Memory B cell (primary cell): Measurements from ENCODE around the gene GFPT2.

Experiments used
- ATAC-seq: fragments of 150-1000 bp; cut with Tn5 transposase; 2 replicates; pipeline ENCODE4 v1.10.0; 2021; ENCODE audit warnings: low read depth, mild to moderate bottlenecking, moderate library complexity
- DNase-seq, 2 donors: peaks; one replicate each; pipeline ENCODE4 v3.0.0; 2022; ENCODE audit warnings: low spot score in 2 of 2
- H3K27ac Mint-ChIP-seq: one replicate; pipeline ENCODE4 v1.8.0; 2022; ENCODE audit warnings: mild to moderate bottlenecking, moderate library complexity, mixed read lengths
- H3K27me3 Mint-ChIP-seq: one replicate; pipeline ENCODE4 v1.8.0; 2022; ENCODE audit warnings: mixed read lengths
- H3K36me3 Mint-ChIP-seq: one replicate; pipeline ENCODE4 v1.8.0; 2022; ENCODE audit warnings: mild to moderate bottlenecking, mixed read lengths
- H3K4me1 Mint-ChIP-seq: one replicate; pipeline ENCODE4 v1.8.0; 2022; ENCODE audit warnings: mixed read lengths
- H3K4me3 Mint-ChIP-seq: one replicate; pipeline ENCODE4 v1.8.0; 2022; ENCODE audit warnings: mild to moderate bottlenecking, moderate library complexity, mixed read lengths
- H3K9me3 Mint-ChIP-seq: one replicate; pipeline ENCODE4 v1.8.0; 2022; ENCODE audit warnings: mixed read lengths

The GFPT2 gene

DNA sequence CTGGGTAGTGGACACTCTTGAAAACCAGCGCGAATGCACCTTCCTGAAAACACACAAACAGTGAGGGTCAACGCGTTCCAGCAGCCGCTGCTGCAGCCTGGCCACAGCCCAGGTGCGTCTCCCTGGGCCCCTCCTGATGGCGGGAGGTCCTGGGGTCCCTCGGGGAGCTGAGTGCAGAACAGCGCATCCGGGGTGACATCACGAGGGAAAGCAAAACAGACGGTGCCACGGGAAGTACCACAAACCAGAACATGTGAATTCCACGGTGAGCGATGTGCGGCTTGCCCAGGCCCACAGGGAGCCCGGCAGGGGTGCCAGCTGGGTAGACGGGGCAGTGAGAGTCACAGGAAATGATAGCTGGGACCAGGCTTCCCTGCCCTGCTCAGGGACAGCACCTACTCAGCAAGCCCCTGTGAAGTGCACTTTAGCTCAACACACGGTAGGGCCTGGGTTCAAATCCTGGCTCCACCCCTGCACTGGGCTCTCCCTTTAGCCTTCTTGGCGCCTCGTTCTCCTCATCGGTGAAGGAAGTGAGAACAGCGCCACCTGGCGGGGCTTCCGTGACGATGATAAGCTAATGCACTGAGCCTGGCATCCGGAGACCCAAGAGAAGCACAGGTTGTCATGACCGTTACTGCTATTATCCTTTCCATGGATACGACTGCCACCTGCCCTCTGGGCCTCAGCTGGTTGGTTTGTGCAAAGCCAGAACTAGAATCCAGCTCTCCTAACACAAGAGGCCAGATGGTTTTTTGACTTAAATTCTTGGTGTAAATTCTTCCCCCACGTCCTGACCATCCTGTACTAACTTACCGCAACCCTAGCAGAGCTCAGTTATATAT lies 24.6 kb downstream of the GFPT2 start:
- Mint-ChIP-seq H3K4me1 (peaks cover 7% of the 10 kb centered on the region), H3K27ac (no peak overlapping the region), H3K9me3 (no peaks in the 10 kb centered on the region), H3K36me3 (no peaks in the 10 kb centered on the region), H3K4me3 (no peak overlapping the region), H3K27me3 (peaks cover 11% of the 10 kb centered on the region)
- peak; percentile 98 for ATAC-seq
- peak; percentile 74 to 80 for DNase-seq

DNA sequence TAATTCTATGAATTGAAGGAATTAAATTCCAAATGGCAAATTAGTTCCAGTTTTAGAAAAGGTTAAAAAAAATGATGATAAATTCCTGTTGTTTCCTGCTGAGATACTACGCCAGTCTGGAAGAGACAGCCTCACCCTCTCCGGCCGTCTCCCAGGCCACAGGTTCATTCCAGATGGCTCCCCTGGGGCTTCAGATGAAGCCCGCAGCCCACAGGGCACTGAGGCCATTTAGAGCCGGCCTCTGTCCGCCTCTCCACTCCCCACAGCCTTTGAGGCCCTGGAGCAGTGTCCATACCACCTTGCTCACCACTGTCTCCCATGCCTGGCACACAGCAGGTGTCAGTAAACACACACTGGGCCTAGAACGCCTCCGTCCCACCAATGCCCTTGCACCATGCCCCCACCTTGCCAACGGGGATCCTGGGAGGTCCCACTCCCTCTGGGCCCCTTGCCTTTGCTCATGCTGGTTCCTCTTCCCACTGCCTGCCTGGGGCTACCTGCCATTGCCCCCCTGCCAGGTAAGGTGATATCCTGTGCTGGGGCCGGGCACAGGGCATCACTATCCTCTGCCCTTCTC lies 26.1 kb downstream of the GFPT2 start:
- Mint-ChIP-seq H3K9me3 (no peaks in the 10 kb centered on the region), H3K36me3 (no peaks in the 10 kb centered on the region), H3K4me3 (no peak overlapping the region), H3K4me1 (peaks cover 7% of the 10 kb centered on the region), H3K27me3 (peaks cover 6% of the 10 kb centered on the region), H3K27ac (no peak overlapping the region)
- DNase-seq (no peak), ATAC-seq (no peak)

DNA sequence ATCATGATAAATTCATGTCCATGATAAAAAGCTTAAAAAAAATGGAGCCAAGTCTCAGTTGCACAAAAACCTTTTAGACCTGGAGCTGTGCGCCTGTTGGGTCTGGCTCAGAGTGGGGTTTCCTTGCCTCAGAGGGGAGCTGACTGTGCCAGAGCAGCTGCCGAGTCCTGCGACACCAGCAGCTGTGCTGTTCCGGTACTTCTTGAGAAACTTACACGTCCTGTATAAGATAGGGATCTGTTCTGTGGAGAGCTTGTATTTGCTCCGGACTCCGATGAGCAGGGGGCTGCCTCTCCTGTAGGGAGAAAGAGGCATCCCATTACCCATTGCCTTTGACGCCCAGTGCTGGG lies 28.6 kb downstream of the GFPT2 start:
- DNase-seq (no peak), ATAC-seq (no peak)
- Mint-ChIP-seq H3K4me3 (no peak overlapping the region), H3K4me1 (peaks cover 5% of the 10 kb centered on the region), H3K36me3 (no peaks in the 10 kb centered on the region), H3K9me3 (no peaks in the 10 kb centered on the region), H3K27me3 (peaks cover 7% of the 10 kb centered on the region), H3K27ac (no peak overlapping the region)

DNA sequence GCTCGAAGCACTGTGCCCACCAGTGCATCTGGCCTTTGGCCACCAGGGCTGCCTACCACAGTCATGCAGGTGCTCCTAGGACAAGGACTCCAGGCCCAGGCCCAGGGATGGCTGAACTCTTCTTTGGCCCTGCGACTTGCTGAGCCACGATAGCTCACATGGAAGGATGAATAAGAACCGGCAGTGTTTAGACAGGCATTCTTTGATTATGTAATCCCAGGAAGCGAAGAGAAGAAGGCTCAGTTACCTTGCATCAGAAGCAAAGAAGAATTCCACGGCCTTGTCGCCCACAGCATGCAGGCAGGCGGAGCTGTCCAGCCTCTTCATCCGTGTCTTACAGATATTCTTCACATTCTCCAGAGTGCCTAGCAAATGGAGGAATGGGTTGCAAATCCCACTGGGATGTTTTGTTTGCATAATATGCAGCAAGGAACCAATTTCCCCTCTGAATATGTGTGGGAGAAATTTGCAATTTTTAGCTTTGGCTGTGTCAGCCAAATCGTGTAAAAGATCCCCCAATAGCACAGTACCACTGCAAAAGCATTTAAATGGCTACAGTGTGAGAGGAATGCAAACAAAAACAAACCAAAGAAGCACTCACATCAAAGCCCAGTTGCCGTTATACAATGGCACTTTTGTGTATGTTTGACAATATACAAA lies 29.1 kb downstream of the GFPT2 start:
- ATAC-seq (no peak), DNase-seq (no peak)
- Mint-ChIP-seq H3K27me3 (peaks cover 8% of the 10 kb centered on the region), H3K9me3 (no peaks in the 10 kb centered on the region), H3K4me3 (no peak overlapping the region), H3K36me3 (no peaks in the 10 kb centered on the region), H3K27ac (no peak overlapping the region), H3K4me1 (peaks cover 5% of the 10 kb centered on the region)

DNA sequence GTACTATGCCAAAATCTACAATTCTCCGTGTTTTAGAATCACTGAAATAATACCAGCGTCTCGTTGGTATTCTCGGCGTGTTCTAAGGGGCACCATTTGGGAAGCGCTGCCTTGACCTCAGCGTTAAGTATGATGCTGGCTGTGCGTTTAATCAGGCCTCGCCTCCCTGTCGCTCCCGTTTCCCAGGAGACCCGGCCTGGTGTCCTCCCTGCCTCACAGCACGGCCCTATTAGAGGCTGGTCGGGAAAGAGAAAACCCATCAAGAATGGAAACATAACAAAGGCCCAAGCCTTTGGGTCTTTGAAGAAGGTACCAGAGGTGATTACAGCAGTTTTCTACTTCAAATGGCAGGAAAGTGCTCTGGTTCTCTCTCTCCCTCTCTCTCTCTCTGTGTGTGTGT lies 30.0 kb downstream of the GFPT2 start:
- H3K27ac Mint-ChIP-seq: no peak overlapping the region
- no peak overlapping the region for H3K4me3 Mint-ChIP-seq
- no peaks in the 10 kb centered on the region for H3K9me3 Mint-ChIP-seq
- no peaks in the 10 kb centered on the region for H3K36me3 Mint-ChIP-seq
- peaks cover 10% of the 10 kb centered on the region for H3K27me3 Mint-ChIP-seq
- no peak for ATAC-seq
- no peak for DNase-seq
- peaks cover under 1% of the 10 kb centered on the region for H3K4me1 Mint-ChIP-seq

DNA sequence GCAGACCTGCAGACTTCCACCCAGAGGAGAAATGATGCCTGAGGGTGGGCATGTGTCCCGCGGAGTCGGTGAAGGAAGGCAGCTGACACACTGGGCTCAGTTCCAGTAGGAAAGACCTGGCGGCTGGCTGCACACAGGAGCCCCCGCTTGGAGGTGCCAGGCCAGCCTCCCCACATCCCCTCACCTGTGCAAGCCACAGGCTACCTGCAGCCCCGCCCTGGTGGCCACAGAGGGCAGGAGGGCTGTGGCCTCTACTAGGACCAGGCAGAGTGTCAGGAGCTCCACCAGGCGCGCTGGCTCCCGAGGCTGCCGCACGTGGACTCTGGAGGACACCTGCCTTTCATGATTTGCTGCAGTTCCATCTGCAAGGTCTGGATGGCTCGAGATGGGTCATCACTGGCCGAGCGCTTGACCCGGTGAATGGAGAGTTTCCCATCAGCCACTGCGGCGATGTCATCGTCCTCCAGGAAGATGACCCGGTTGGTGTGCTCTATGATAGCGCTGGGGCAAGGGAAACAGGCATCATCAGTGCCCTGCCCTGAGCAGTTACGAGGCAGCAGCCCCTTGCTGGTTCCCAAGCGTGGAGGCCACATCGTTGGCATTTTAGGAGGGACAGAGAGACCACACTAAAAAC lies 34.6 kb downstream of the GFPT2 start:
- ATAC-seq: no peak
- no peaks in the 10 kb centered on the region for H3K9me3 Mint-ChIP-seq
- H3K27ac Mint-ChIP-seq: no peak overlapping the region

DNA sequence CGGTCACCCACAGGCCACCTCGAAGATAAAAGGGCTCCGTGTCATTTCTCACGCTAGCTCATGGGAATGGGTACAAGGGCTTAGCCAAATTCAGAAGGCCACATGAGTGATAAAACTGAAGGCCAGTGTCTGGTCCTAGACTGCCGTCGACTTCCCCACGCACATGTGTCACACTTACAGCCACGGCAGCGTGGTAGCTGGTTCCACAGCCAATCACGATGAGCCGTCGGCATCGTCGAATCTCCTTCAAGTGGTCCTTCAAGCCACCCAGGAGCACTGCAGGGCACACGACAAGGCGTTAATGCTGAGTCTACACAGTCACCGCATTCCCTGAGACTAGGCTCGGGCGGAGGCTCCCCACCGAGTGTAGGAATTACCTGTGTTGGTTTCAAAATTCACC lies 36.5 kb downstream of the GFPT2 start:
- DNase-seq: no peak
- Mint-ChIP-seq H3K36me3 (no peaks in the 10 kb centered on the region), H3K27me3 (peaks cover 13% of the 10 kb centered on the region), H3K9me3 (no peaks in the 10 kb centered on the region), H3K4me1 (no peaks in the 10 kb centered on the region), H3K27ac (no peak overlapping the region), H3K4me3 (no peak overlapping the region)
- no peak for ATAC-seq

More for the DNA sequence above, 34.6 kb downstream of the GFPT2 start:
- H3K4me3 Mint-ChIP-seq: no peak overlapping the region
- no peak for DNase-seq
- peaks cover 13% of the 10 kb centered on the region for H3K27me3 Mint-ChIP-seq
- H3K36me3 Mint-ChIP-seq: no peaks in the 10 kb centered on the region
- no peaks in the 10 kb centered on the region for H3K4me1 Mint-ChIP-seq

DNA sequence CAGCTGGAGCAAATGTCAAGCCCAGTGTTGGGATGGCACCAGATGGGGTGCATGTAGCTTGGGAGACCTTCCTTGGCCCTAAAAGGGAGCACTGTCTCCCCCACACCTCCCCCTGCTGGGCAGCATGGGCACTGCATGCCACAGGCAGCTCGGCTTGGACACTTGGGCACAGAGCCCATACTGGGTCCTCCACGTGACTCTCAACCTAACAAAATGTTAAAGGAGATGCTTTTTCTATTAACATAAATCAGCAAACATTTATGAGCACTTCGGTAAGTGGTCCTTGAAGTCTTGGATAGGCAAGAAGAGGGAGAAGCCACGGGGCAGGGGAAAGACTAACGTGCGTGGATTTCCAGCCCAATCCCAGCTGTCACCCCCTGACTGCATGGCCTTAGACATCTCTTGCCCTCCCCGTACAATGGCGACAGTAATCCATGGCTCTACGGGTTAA lies 37.3 kb downstream of the GFPT2 start:
- DNase-seq (peak; percentile 77), ATAC-seq (peak; percentile 70)
- no peaks in the 10 kb centered on the region for H3K36me3 Mint-ChIP-seq
- H3K4me3 Mint-ChIP-seq: peak overlapping the region; percentile 22
- no peaks in the 10 kb centered on the region for H3K9me3 Mint-ChIP-seq
- H3K27me3 Mint-ChIP-seq: peaks cover 13% of the 10 kb centered on the region
- H3K27ac Mint-ChIP-seq: no peak overlapping the region
- no peaks in the 10 kb centered on the region for H3K4me1 Mint-ChIP-seq

DNA sequence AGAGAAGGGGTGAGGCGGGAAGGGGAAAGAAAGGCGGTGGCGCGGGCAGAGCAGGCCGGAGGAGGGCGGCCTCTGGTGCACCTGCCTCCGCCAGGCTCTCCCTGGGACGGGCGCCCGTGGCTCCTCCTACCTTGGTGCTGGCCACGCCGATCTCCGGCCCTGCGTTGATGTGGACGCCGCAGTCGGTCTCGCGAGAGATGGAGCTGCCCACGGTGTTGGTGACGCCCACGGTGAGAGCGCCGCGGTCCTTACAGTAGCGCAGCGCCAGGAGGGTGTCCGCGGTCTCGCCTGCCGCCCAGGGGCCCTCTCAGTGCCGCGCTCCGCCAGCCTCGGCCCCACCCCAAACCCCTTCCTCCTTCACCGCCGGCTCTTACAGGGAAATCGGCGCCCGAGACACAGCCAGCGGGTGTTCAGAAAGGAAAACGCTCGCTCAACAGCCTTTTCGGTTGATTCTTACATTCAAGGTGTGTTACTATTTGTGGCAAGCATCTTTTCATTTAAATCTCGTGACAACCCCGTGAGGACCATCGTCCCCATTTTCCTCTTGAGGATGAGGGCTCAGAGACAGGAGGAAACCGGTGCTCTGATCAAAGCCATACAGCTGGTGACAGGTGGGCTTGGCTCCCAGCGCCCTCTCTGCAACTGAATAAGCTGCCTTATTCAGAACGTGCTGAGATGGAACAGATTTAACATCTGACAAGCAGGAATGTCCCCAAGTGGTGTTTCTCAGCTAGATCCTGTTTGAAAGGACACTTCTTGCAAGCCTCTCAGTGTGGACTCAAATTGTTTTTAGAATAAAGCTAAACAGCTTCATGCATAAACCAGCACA lies 39.2 kb downstream of the GFPT2 start:
- Mint-ChIP-seq H3K4me3 (peak overlapping the region; percentile 73), H3K9me3 (no peaks in the 10 kb centered on the region), H3K36me3 (no peaks in the 10 kb centered on the region), H3K27me3 (peaks cover 7% of the 10 kb centered on the region), H3K4me1 (no peaks in the 10 kb centered on the region), H3K27ac (peak overlapping the region; percentile 14)
- peak; percentile 84 for ATAC-seq
- no peak for DNase-seq

DNA sequence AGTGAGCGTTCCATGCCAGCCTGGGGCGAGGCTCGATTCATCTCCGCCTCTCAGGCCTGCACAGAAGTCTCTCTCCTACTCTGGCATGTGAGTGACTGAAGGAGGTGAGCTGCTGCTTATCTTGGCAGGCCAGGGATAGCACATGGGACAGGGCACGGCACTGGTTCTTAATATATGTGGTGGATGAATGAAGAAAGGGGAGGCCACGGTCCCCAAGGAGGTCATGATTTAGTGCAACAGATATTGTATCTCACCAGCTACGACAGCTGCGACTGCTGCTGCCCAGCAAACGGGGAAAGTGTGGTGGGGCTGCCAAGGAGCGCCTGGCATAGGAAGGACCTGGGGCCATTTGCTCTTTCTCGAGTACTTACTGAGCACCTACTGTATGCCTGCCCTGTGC lies 41.9 kb downstream of the GFPT2 start:
- H3K27me3 Mint-ChIP-seq: peaks cover 3% of the 10 kb centered on the region
- no peaks in the 10 kb centered on the region for H3K36me3 Mint-ChIP-seq
- no peaks in the 10 kb centered on the region for H3K4me1 Mint-ChIP-seq
- no peak overlapping the region for H3K27ac Mint-ChIP-seq
- H3K4me3 Mint-ChIP-seq: no peak overlapping the region
- ATAC-seq (no peak), DNase-seq (no peak)
- no peaks in the 10 kb centered on the region for H3K9me3 Mint-ChIP-seq

DNA sequence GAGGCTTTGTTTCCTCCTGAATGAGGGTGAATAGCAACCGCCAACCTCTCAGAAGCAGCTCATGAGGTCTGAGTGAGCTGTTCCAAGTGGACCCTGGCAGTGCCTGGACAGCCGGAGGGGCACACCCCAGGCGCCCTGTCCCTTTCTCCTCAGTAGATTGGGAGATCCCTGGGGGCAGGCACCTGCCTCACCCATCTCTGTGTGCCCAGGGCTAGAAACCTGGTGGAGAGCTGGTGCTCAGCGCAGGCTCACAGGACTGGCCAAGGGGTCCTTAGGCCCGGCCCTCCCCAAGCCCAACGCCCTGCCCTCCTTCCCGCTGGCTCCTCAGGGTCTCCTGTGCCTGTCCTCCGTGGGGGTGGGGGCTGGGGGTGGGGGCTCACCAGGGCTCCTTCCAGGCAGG lies 46.3 kb downstream of the GFPT2 start:
- H3K9me3 Mint-ChIP-seq: no peaks in the 10 kb centered on the region
- no peaks in the 10 kb centered on the region for H3K36me3 Mint-ChIP-seq
- H3K27ac Mint-ChIP-seq: no peak overlapping the region
- no peaks in the 10 kb centered on the region for H3K4me1 Mint-ChIP-seq
- DNase-seq (no peak), ATAC-seq (no peak)
- no peak overlapping the region for H3K4me3 Mint-ChIP-seq
- H3K27me3 Mint-ChIP-seq: peaks cover 3% of the 10 kb centered on the region

DNA sequence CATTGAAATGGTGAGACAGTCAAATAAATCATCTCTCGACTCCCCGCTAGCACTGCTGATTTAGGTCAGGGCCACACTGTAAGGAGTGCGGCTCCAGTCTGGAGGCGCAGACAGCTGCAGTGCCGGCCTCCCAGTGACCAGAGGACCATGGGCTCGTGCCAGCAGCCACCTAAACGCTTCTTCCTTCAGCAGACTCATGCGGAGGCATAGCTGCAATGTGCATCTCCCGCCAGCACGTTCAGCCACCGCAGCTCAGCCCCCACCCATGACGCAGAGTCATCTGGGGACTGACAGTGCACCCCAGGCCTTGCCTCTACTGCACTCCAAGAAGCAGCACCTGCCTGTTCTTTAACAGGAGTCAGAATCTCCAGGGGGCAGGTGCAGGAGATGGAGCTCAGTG lies 47.7 kb downstream of the GFPT2 start:
- Mint-ChIP-seq H3K4me1 (no peaks in the 10 kb centered on the region), H3K36me3 (no peaks in the 10 kb centered on the region), H3K27ac (no peak overlapping the region), H3K27me3 (peaks cover 3% of the 10 kb centered on the region), H3K4me3 (no peak overlapping the region), H3K9me3 (no peaks in the 10 kb centered on the region)
- ATAC-seq: no peak
- DNase-seq: no peak

DNA sequence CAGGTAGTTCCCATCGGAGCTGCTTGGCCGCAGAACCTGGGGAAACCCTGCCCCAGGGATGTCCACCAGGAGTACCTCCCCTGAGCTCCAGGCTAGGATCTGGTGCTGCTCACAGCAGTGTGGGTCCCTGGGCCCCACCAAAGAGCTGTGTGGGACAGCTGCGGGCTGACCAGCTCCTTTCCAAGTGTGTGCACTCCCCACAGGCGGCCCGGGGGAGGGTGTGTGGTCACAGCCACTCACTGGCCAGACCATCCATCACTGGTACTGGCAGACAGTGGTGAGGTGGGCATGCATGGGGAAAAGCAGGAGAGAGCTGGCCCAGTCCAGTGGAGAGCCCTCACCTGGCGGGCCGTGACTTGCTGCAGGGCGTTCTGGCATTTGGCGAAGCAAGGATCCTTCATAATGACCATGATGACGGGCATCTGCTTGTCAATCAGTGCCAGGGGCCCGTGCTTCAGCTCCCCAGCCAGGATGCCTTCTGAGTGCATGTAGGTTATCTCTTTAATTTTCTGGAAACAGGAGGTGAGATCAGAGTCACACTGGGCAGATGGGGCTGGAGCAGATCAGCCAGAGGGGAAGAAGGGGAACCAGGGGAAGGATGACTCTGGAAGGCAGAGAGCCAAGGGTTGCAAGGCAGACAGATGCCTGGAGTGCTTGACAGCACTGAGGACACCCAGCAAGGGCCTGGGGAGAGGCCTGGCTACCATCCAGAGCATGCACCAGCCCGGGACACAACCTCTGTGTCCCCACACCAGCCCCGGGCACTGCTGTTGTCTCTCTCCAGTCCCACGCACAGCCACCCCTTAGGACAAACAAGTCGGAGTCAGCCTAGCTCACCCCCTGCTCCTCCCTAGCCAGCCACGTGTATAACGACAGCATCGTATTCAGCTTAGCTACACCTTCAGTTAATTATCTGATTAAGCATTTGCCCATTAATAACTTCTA lies 48.4 kb downstream of the GFPT2 start:
- peaks cover 3% of the 10 kb centered on the region for H3K27me3 Mint-ChIP-seq
- no peak for ATAC-seq
- H3K4me1 Mint-ChIP-seq: no peaks in the 10 kb centered on the region
- H3K27ac Mint-ChIP-seq: no peak overlapping the region
- H3K9me3 Mint-ChIP-seq: no peaks in the 10 kb centered on the region
- DNase-seq: no peak
- H3K4me3 Mint-ChIP-seq: no peak overlapping the region
- H3K36me3 Mint-ChIP-seq: no peaks in the 10 kb centered on the region
